T-helper 2 cell treated with Interferon-gamma antibody and Interleukin-4, amounts not matched to agents 5 μg/mL and 100 μg/mL, for 36 hours (primary cell): ENCODE data around the gene PLEKHA3.

Experiments
- DNase-seq: peaks from one replicate; pipeline ENCODE4 v3.0.0; 2021; ENCODE audit warnings: low spot score
- H3K27ac Mint-ChIP-seq: one replicate; pipeline ENCODE4 v1.8.0; 2021; ENCODE audit warnings: mild to moderate bottlenecking, mixed read lengths
- H3K27me3 Mint-ChIP-seq: one replicate; pipeline ENCODE4 v1.8.0; 2021; ENCODE audit warnings: low read depth, mixed read lengths
- H3K36me3 Mint-ChIP-seq: one replicate; pipeline ENCODE4 v1.8.0; 2021; ENCODE audit warnings: low read depth, mixed read lengths
- H3K4me1 Mint-ChIP-seq: one replicate; pipeline ENCODE4 v1.8.0; 2021; ENCODE audit warnings: low read depth, mixed read lengths
- H3K4me3 Mint-ChIP-seq: one replicate; pipeline ENCODE4 v1.8.0; 2022; ENCODE audit warnings: mild to moderate bottlenecking, moderate library complexity, mixed read lengths
- H3K9me3 Mint-ChIP-seq: one replicate; pipeline ENCODE4 v1.8.0; 2021; ENCODE audit warnings: mixed read lengths

PLEKHA3 gene

GRCh38 chr2:178498137-178498536 is 17.9 kb downstream of the PLEKHA3 start:
- DNase-seq, result no peak
- Mint-ChIP-seq H3K27me3 (no peaks in the 10 kb centered on the region), H3K4me1 (no peaks in the 10 kb centered on the region), H3K4me3 (no peak overlapping the region), H3K27ac (no peak overlapping the region), H3K36me3 (peaks cover 72% of the 10 kb centered on the region), H3K9me3 (no peaks in the 10 kb centered on the region)

- H3K36me3 Mint-ChIP-seq, result peaks cover 65% of the 10 kb centered on the region
- H3K27me3 Mint-ChIP-seq, result no peaks in the 10 kb centered on the region
- no peak overlapping the region for H3K27ac Mint-ChIP-seq
- no peak for DNase-seq
- H3K9me3 Mint-ChIP-seq, result no peaks in the 10 kb centered on the region
- no peaks in the 10 kb centered on the region for H3K4me1 Mint-ChIP-seq
- H3K4me3 Mint-ChIP-seq, result no peak overlapping the region
Measured at GRCh38 chr2:178499640-178500039, 19.4 kb downstream of the PLEKHA3 start.

DNA sequence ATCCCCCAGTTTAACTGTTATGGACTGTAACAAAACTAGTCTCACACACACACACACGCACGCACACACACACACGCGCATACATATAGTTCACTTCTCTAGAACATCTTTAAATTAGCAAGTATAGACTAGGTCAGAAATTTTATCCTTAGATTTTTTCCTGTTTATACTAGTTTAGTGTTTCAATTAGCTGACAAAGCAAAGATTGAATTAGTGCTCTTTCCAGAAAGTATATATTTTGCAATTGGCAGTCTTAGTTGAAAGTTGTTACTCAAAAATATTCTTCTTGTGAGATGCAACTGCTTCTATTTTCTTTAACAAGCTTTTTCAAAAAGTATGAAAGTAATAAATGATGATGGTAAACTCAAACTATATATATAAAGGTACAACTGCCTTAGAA is 22.5 kb downstream of the PLEKHA3 start:
- Mint-ChIP-seq H3K36me3 (peaks cover 52% of the 10 kb centered on the region), H3K27me3 (no peaks in the 10 kb centered on the region), H3K4me1 (peaks cover 11% of the 10 kb centered on the region), H3K27ac (no peak overlapping the region), H3K4me3 (no peak overlapping the region), H3K9me3 (no peaks in the 10 kb centered on the region)
- DNase-seq, result no peak

DNA sequence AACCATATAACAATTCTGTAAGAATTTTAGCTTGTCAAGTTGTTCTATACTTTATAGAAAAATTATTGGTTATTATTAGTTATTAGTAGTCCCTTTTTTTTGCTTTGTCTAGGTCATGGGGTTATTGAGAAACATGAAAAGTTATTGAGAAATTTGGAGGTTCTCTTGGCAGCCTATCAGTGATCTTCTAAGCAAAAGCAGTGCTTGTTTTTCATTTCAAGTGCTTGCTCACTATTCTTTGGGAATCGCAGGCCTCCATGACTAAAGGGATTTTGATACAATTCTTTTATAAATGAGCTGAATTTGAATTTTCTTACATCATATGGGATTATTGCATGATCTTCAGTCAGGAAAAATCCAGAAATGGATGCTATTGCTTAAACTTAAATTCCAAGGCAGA is 25.8 kb downstream of the PLEKHA3 start:
- Mint-ChIP-seq H3K4me1 (peaks cover 17% of the 10 kb centered on the region), H3K4me3 (no peak overlapping the region), H3K27me3 (no peaks in the 10 kb centered on the region), H3K9me3 (no peaks in the 10 kb centered on the region), H3K27ac (no peak overlapping the region), H3K36me3 (peaks cover 38% of the 10 kb centered on the region)
- DNase-seq, result no peak

- DNase-seq, result no peak
- H3K9me3 Mint-ChIP-seq, result no peaks in the 10 kb centered on the region
- peaks cover 36% of the 10 kb centered on the region for H3K36me3 Mint-ChIP-seq
- H3K27me3 Mint-ChIP-seq, result no peaks in the 10 kb centered on the region
- H3K27ac Mint-ChIP-seq, result no peak overlapping the region
- no peak overlapping the region for H3K4me3 Mint-ChIP-seq
- peaks cover 17% of the 10 kb centered on the region for H3K4me1 Mint-ChIP-seq
Measured at GRCh38 chr2:178506524-178506923, 26.3 kb downstream of the PLEKHA3 start.

DNA sequence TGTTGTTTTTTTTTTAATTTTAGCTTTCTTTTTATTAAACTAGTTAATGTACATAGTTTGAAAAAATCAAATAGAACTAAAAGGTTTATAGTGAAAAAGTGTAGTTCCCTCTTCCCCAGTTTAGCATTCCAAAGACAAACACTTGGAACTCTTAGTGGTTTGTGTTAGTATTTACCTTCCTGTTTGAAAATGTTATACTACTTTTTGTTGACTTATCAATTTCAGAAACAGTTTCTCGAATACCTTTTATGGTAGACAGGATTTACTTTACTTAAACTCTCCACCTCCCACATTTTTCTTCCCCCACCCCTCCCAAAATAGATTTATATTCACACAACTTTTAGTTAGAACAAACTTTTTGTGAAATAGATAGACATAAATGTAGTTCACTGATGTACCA is 26.7 kb downstream of the PLEKHA3 start:
- H3K36me3 Mint-ChIP-seq, result peaks cover 34% of the 10 kb centered on the region
- no peak overlapping the region for H3K27ac Mint-ChIP-seq
- no peaks in the 10 kb centered on the region for H3K9me3 Mint-ChIP-seq
- H3K4me1 Mint-ChIP-seq, result peaks cover 17% of the 10 kb centered on the region
- no peaks in the 10 kb centered on the region for H3K27me3 Mint-ChIP-seq
- no peak for DNase-seq
- no peak overlapping the region for H3K4me3 Mint-ChIP-seq

- H3K4me1 Mint-ChIP-seq, result peaks cover 21% of the 10 kb centered on the region
- H3K9me3 Mint-ChIP-seq, result no peaks in the 10 kb centered on the region
- no peaks in the 10 kb centered on the region for H3K27me3 Mint-ChIP-seq
- DNase-seq, result no peak
- H3K36me3 Mint-ChIP-seq, result peaks cover 33% of the 10 kb centered on the region
- no peak overlapping the region for H3K4me3 Mint-ChIP-seq
- H3K27ac Mint-ChIP-seq, result no peak overlapping the region
Measured at GRCh38 chr2:178508646-178509045, 28.4 kb downstream of the PLEKHA3 start.

- no peaks in the 10 kb centered on the region for H3K9me3 Mint-ChIP-seq
- peaks cover 37% of the 10 kb centered on the region for H3K4me1 Mint-ChIP-seq
- no peaks in the 10 kb centered on the region for H3K27me3 Mint-ChIP-seq
- no peak for DNase-seq
- no peak overlapping the region for H3K4me3 Mint-ChIP-seq
- peaks cover 43% of the 10 kb centered on the region for H3K36me3 Mint-ChIP-seq
- H3K27ac Mint-ChIP-seq, result no peak overlapping the region
Measured at GRCh38 chr2:178510384-178510783, 30.1 kb downstream of the PLEKHA3 start.

- no peak overlapping the region for H3K4me3 Mint-ChIP-seq
- DNase-seq, result no peak
- H3K27me3 Mint-ChIP-seq, result no peaks in the 10 kb centered on the region
- no peaks in the 10 kb centered on the region for H3K9me3 Mint-ChIP-seq
- H3K27ac Mint-ChIP-seq, result no peak overlapping the region
- H3K36me3 Mint-ChIP-seq, result peaks cover 40% of the 10 kb centered on the region
- peaks cover 32% of the 10 kb centered on the region for H3K4me1 Mint-ChIP-seq
Measured at GRCh38 chr2:178512484-178512883, 32.2 kb downstream of the PLEKHA3 start.

DNA sequence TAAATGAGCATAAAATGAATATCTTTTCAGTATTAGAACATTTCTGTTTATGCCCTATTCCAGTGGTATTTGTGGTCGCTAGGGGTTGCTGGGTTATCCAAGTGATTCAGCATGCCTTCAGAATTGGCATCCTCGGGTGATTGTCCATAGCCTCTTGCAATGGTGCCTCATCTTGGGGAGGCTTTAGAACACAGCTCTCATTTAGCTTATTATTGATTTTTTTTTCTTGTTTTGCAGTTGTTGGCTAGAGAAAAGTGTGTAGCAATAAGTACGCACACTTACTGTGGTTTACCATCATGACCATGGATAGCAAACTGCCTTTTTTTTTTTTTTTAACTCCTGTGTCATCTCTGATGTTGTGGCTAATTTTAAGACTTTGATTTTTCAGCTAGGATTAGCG is 33.6 kb downstream of the PLEKHA3 start:
- no peak for DNase-seq
- H3K27ac Mint-ChIP-seq, result peak overlapping the region; percentile 27
- no peaks in the 10 kb centered on the region for H3K9me3 Mint-ChIP-seq
- H3K4me3 Mint-ChIP-seq, result no peak overlapping the region
- H3K36me3 Mint-ChIP-seq, result peaks cover 41% of the 10 kb centered on the region
- H3K4me1 Mint-ChIP-seq, result peaks cover 24% of the 10 kb centered on the region
- H3K27me3 Mint-ChIP-seq, result no peaks in the 10 kb centered on the region

GRCh38 chr2:178514664-178515063 is 34.4 kb downstream of the PLEKHA3 start:
- no peaks in the 10 kb centered on the region for H3K9me3 Mint-ChIP-seq
- H3K27me3 Mint-ChIP-seq, result no peaks in the 10 kb centered on the region
- peaks cover 24% of the 10 kb centered on the region for H3K4me1 Mint-ChIP-seq
- peak overlapping the region; percentile 52 for H3K4me3 Mint-ChIP-seq
- H3K36me3 Mint-ChIP-seq, result peaks cover 38% of the 10 kb centered on the region
- H3K27ac Mint-ChIP-seq, result peak overlapping the region; percentile 74
- peak; percentile 73 for DNase-seq

DNA sequence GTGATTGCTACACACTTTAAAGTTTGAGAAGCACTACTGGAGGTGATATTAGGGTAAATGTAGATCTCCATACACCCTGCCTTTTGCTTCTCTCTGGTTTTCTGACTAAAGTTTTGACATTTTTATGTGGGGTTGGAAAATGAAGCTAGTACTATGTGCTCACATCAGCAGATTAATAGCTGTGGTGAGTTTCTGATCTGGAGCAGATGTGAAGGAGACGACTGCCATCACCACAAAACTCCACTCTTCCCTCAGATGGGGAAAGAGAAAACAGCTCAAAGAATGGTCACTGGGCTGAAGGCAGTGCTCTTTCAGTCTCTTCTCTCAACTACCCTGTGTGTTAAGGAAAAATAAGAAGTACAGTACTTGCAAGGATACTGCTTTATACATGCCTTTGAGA is 37.2 kb downstream of the PLEKHA3 start:
- Mint-ChIP-seq H3K4me1 (peaks cover 41% of the 10 kb centered on the region), H3K27me3 (no peaks in the 10 kb centered on the region), H3K27ac (no peak overlapping the region), H3K4me3 (no peak overlapping the region), H3K9me3 (peaks cover under 1% of the 10 kb centered on the region), H3K36me3 (peaks cover 36% of the 10 kb centered on the region)
- no peak for DNase-seq

DNA sequence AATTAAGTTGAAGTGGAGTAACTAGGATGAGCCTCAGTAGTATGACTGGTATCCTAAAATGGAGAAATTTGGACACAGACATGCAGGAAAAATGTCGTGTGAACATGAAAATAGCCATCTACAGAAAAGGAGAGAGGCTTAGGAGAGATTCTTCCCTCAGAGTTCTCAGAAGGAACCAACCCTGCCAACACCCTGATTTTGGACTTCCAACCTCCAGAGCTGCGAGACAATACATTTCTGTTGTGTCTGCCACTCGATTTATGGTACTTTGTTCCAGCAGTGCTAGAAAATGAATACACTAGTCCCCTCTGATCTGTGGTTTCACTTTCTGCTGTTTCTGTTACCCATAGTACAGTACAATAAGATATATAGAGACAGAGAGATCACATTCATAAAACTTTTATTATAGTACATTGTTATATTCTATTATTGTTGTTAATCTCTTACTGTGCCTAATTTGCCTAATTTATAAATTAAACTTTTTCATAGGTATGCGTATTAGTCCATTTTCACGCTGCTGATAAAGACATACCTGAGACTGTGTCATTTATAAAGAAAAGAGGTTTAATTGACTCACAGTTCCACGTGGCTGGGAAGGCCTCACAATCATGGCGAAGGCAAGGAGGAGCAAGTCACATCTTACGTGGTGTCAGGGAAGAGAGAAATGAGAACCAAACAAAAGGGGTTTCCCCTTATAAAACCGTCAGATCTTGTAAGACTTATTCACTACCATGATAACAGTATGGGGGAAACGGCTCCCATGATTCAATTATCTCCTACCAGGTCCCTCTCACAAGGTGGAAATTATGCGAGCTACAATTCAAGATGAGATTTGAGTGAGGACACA is 41.3 kb downstream of the PLEKHA3 start:
- Mint-ChIP-seq H3K27me3 (no peaks in the 10 kb centered on the region), H3K27ac (peak overlapping the region; percentile 77), H3K4me3 (peak overlapping the region; percentile 25), H3K9me3 (peaks cover 4% of the 10 kb centered on the region), H3K36me3 (peaks cover 41% of the 10 kb centered on the region), H3K4me1 (peaks cover 37% of the 10 kb centered on the region)
- peak; percentile 48 for DNase-seq

DNA sequence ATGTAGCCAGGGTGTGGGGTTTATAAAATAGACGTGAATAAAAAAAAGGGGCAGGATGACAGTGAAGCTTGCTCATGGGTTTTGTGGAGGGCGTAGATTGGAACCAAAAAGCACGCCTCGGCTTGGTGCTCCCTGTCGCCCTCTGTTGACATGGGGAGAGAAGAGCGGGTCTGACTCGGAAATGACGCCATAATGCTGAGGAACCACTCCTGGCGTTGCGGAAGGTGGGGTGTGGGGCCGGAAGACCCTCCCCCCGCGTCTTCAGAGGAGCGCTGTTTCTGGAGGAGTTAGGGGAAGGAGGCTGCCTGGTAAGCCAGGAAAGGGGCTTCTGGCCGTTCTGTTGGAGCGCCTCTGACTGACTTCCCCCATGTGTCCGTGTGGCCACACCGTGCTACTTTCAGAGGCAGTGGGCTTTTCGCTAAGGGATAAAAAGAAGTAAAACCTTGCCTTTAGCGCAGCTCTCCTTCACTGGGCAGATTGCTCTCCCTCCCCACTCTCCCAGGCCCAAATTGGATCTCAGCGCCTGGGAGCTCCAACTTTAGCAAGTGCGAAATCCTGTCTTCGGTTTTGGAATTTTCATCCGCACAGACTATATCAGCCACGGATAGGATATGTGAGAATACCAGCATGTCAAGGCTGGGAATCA is 42.8 kb downstream of the PLEKHA3 start:
- H3K27me3 Mint-ChIP-seq, result no peaks in the 10 kb centered on the region
- peak; percentile 83 for DNase-seq
- H3K27ac Mint-ChIP-seq, result peak overlapping the region; percentile 87
- H3K36me3 Mint-ChIP-seq, result peaks cover 43% of the 10 kb centered on the region
- H3K9me3 Mint-ChIP-seq, result peaks cover 4% of the 10 kb centered on the region
- H3K4me1 Mint-ChIP-seq, result peaks cover 48% of the 10 kb centered on the region
- peak overlapping the region; percentile 94 for H3K4me3 Mint-ChIP-seq
